T-helper 1 cell treated with Interleukin-12 subunit alpha and Interleukin-12 subunit beta and Interleukin-4 antibody, amounts not matched to agents 30 μg/mL and 1 μg/mL, for 36 hours (primary cell): ENCODE data around the gene SUPT20H.

Experiments used
- H3K27ac Mint-ChIP-seq: one replicate; pipeline ENCODE4 v1.8.0; 2021; ENCODE audit warnings: mild to moderate bottlenecking, mixed read lengths
- H3K27me3 Mint-ChIP-seq: one replicate; pipeline ENCODE4 v1.8.0; 2021; ENCODE audit warnings: low read depth, mixed read lengths
- H3K36me3 Mint-ChIP-seq: one replicate; pipeline ENCODE4 v1.8.0; 2021; ENCODE audit warnings: low read depth, mixed read lengths
- H3K4me1 Mint-ChIP-seq: one replicate; pipeline ENCODE4 v1.8.0; 2021; ENCODE audit warnings: low read depth, mixed read lengths
- H3K4me3 Mint-ChIP-seq: one replicate; pipeline ENCODE4 v1.8.0; 2021; ENCODE audit warnings: mild to moderate bottlenecking, moderate library complexity, mixed read lengths
- H3K9me3 Mint-ChIP-seq: one replicate; pipeline ENCODE4 v1.8.0; 2021; ENCODE audit warnings: mixed read lengths

SUPT20H gene

GRCh38 chr13:37001921-37002250 is 57.6 kb downstream of the SUPT20H start:
- H3K27me3 Mint-ChIP-seq = no peaks in the 10 kb centered on the region
- peaks cover 38% of the 10 kb centered on the region for H3K4me1 Mint-ChIP-seq
- H3K4me3 Mint-ChIP-seq = peak overlapping the region; percentile 100
- no peaks in the 10 kb centered on the region for H3K9me3 Mint-ChIP-seq
- peaks cover 18% of the 10 kb centered on the region for H3K36me3 Mint-ChIP-seq
- peak overlapping the region; percentile 100 for H3K27ac Mint-ChIP-seq

GRCh38 chr13:36999054-36999714 is 60.3 kb downstream of the SUPT20H start, which contains the start of gene ALG5:
ALG5 (minus strand) TSS chr13:36999340; CDS start chr13:36999300, 40 bp downstream.
- H3K4me1 Mint-ChIP-seq = peaks cover 46% of the 10 kb centered on the region
- peak within 1 kb of the TSS; percentile 100 for H3K4me3 Mint-ChIP-seq
- peak within 1 kb of the TSS; percentile 100 for H3K27ac Mint-ChIP-seq
- no peaks in the 10 kb centered on the region for H3K9me3 Mint-ChIP-seq
- peaks cover 12% of the 10 kb centered on the region for H3K36me3 Mint-ChIP-seq
- H3K27me3 Mint-ChIP-seq = no peaks in the 10 kb centered on the region

- Mint-ChIP-seq H3K4me1 (peaks cover 46% of the 10 kb centered on the region), H3K4me3 (peak overlapping the region; percentile 100), H3K36me3 (peaks cover 16% of the 10 kb centered on the region), H3K27me3 (no peaks in the 10 kb centered on the region), H3K27ac (peak overlapping the region; percentile 100), H3K9me3 (no peaks in the 10 kb centered on the region)
Observed at GRCh38 chr13:36998624-36999041, 60.9 kb downstream of the SUPT20H start.

GRCh38 chr13:36997716-36998427 is 61.6 kb downstream of the SUPT20H start:
- Mint-ChIP-seq H3K4me1 (peaks cover 43% of the 10 kb centered on the region), H3K4me3 (peak overlapping the region; percentile 100), H3K27ac (peak overlapping the region; percentile 100), H3K9me3 (no peaks in the 10 kb centered on the region), H3K27me3 (no peaks in the 10 kb centered on the region), H3K36me3 (peaks cover 18% of the 10 kb centered on the region)

- H3K27me3 Mint-ChIP-seq = no peaks in the 10 kb centered on the region
- H3K9me3 Mint-ChIP-seq = no peaks in the 10 kb centered on the region
- H3K36me3 Mint-ChIP-seq = peaks cover 56% of the 10 kb centered on the region
- H3K4me3 Mint-ChIP-seq = no peak overlapping the region
- no peak overlapping the region for H3K27ac Mint-ChIP-seq
- peaks cover 14% of the 10 kb centered on the region for H3K4me1 Mint-ChIP-seq
Observed at GRCh38 chr13:36992362-36992761, 67.1 kb downstream of the SUPT20H start.

- Mint-ChIP-seq H3K9me3 (no peaks in the 10 kb centered on the region), H3K4me1 (no peaks in the 10 kb centered on the region), H3K4me3 (no peak overlapping the region), H3K27me3 (no peaks in the 10 kb centered on the region), H3K36me3 (peaks cover 53% of the 10 kb centered on the region), H3K27ac (no peak overlapping the region)
Observed at GRCh38 chr13:36986462-36987240, 72.8 kb downstream of the SUPT20H start.

GRCh38 chr13:36981156-36981743 is 78.2 kb downstream of the SUPT20H start:
- no peaks in the 10 kb centered on the region for H3K27me3 Mint-ChIP-seq
- H3K4me3 Mint-ChIP-seq = no peak overlapping the region
- H3K36me3 Mint-ChIP-seq = peaks cover 29% of the 10 kb centered on the region
- H3K4me1 Mint-ChIP-seq = peaks cover 2% of the 10 kb centered on the region
- H3K9me3 Mint-ChIP-seq = no peaks in the 10 kb centered on the region
- no peak overlapping the region for H3K27ac Mint-ChIP-seq

- Mint-ChIP-seq H3K4me1 (peaks cover 2% of the 10 kb centered on the region), H3K27ac (peak overlapping the region; percentile 9), H3K4me3 (no peak overlapping the region), H3K9me3 (peaks cover 4% of the 10 kb centered on the region), H3K27me3 (no peaks in the 10 kb centered on the region), H3K36me3 (peaks cover 33% of the 10 kb centered on the region)
Observed at GRCh38 chr13:36979361-36980050, 80.0 kb downstream of the SUPT20H start.

GRCh38 chr13:36975172-36975571 is 84.3 kb downstream of the SUPT20H start:
- H3K36me3 Mint-ChIP-seq = peaks cover 38% of the 10 kb centered on the region
- H3K27ac Mint-ChIP-seq = no peak overlapping the region
- no peaks in the 10 kb centered on the region for H3K27me3 Mint-ChIP-seq
- peaks cover 5% of the 10 kb centered on the region for H3K4me1 Mint-ChIP-seq
- H3K4me3 Mint-ChIP-seq = no peak overlapping the region
- peaks cover 4% of the 10 kb centered on the region for H3K9me3 Mint-ChIP-seq

- Mint-ChIP-seq H3K9me3 (peaks cover 4% of the 10 kb centered on the region), H3K4me3 (no peak overlapping the region), H3K27ac (no peak overlapping the region), H3K36me3 (peaks cover 42% of the 10 kb centered on the region), H3K4me1 (peaks cover 5% of the 10 kb centered on the region), H3K27me3 (no peaks in the 10 kb centered on the region)
Observed at GRCh38 chr13:36973621-36974295, 85.7 kb downstream of the SUPT20H start.

GRCh38 chr13:36973009-36973408 is 86.5 kb downstream of the SUPT20H start:
- no peak overlapping the region for H3K4me3 Mint-ChIP-seq
- H3K36me3 Mint-ChIP-seq = peaks cover 47% of the 10 kb centered on the region
- no peak overlapping the region for H3K27ac Mint-ChIP-seq
- H3K27me3 Mint-ChIP-seq = no peaks in the 10 kb centered on the region
- H3K9me3 Mint-ChIP-seq = peaks cover 4% of the 10 kb centered on the region
- peaks cover 5% of the 10 kb centered on the region for H3K4me1 Mint-ChIP-seq

- Mint-ChIP-seq H3K9me3 (no peaks in the 10 kb centered on the region), H3K27ac (no peak overlapping the region), H3K4me3 (no peak overlapping the region), H3K27me3 (no peaks in the 10 kb centered on the region), H3K36me3 (peaks cover 40% of the 10 kb centered on the region), H3K4me1 (peaks cover 9% of the 10 kb centered on the region)
Observed at GRCh38 chr13:36966404-36966803, 93.1 kb downstream of the SUPT20H start.

- no peaks in the 10 kb centered on the region for H3K9me3 Mint-ChIP-seq
- H3K36me3 Mint-ChIP-seq = peaks cover 41% of the 10 kb centered on the region
- H3K27me3 Mint-ChIP-seq = no peaks in the 10 kb centered on the region
- peaks cover 9% of the 10 kb centered on the region for H3K4me1 Mint-ChIP-seq
- H3K27ac Mint-ChIP-seq = peak overlapping the region; percentile 64
- no peak overlapping the region for H3K4me3 Mint-ChIP-seq
Observed at GRCh38 chr13:36965767-36966166, 93.7 kb downstream of the SUPT20H start.
